ENCODE results near the gene SLC6A9. TPM values are rescaled to one million over a fixed set of nuclear protein-coding genes. Genes with fewer than 3 reads are reported as not detected.

SLC6A9 gene
- total RNA-seq (1 to 10 TPM in 4 of 5 donors, not detected in 1; 1.4 to 8.2 (median 6.3) TPM), total RNA-seq (0.07 to 33.5 (median 0.74) reads per million in 29 experiments)
- 0.11 TPM for total RNA-seq (2013)

GRCh38 chr1:44031252-44032169, at the start of gene SLC6A9:
TSS of gene SLC6A9 (minus strand) at chr1:44031462. CDS start at chr1:44024277, 7,185 bp downstream.
- peak in 2 of 4 experiments; percentile 2 for ATAC-seq (replicated peaks in 1 of 4)
- H3K9me3 Mint-ChIP-seq: no peaks in the 10 kb centered on the region
- no peaks in the 10 kb centered on the region for H3K9me3 ChIP-seq
- H3K36me3 ChIP-seq (ENCODE audit: control insufficient read depth in 2 of 2, extremely low read depth in 1 of 2, insufficient read depth in 1 of 2, low read length in 1 of 2): no peaks in the 10 kb centered on the region
- peak within 1 kb of the TSS; percentile 80 to 93 (median 84) for H3K4me3 Mint-ChIP-seq
- H3K36me3 Mint-ChIP-seq: no peaks in the 10 kb centered on the region
- no peaks in the 10 kb centered on the region for H3K27me3 ChIP-seq (replicated peaks in 1 of 2; ENCODE audit: control insufficient read depth in 2 of 2, extremely low read depth in 1 of 2, insufficient read depth in 2 of 2, low read length in 1 of 2)
- DNase-seq: peak in 20 of 35 experiments; percentile 3 to 52 (median 20)
- peaks cover 4 to 21% of the 10 kb centered on the region in 2 experiments for H3K4me1 ChIP-seq (ENCODE audit: control insufficient read depth in 1 of 2, extremely low read depth in 1 of 2, insufficient read depth in 2 of 2, low read length in 2 of 2)
- ChIA-PET POLR2A (interaction anchor here in 1 of 2 donors (0.6 kb wide), 1 partner anchor 218 kb away, joined by 4 read pairs; no protein-coding TSS in a partner anchor), CTCF (interaction anchor here in 1 of 2 donors (0.6 to 3.4 kb wide), 2 partner anchors 26 to 345 kb away, joined by 6 to 11 read pairs; no protein-coding TSS in a partner anchor)
- peak within 1 kb of the TSS; percentile 66 to 79 for H3K4me3 ChIP-seq (ENCODE audit: control insufficient read depth in 1 of 2, extremely low read depth in 1 of 2, low read length in 1 of 2)
- H3K4me1 Mint-ChIP-seq: peaks cover 18 to 28% (median 28%) of the 10 kb centered on the region in 3 donors
- no peak within 1 kb of the TSS for H3K27ac ChIP-seq (ENCODE audit: low read length)
- H3K27ac Mint-ChIP-seq: peak within 1 kb of the TSS; percentile 63 to 72
- H3K27me3 Mint-ChIP-seq: no peaks in the 10 kb centered on the region
- 33% methylated on average over 25 of the region's 40 CpGs for WGBS (ENCODE audit: insufficient coverage)

DNA sequence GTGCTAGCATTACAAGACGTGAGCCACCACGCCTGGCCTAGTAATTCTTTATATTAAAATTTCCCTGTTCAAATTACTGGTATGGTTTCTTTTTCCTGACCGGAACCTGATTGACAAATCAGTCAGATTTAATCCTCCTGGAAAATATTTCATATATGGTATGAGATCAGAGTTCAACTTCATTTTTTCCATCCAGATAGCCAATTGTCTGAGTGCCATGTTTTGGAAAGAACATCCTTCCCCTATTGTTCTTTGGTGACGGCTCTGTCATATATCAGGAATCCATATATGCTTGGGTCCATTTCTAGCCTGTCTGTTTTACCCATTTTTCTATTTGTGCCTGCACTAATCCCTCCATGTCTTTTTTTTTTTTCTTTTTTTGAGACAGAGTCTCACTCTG, 48.3 kb upstream of the SLC6A9 start:
- DNase-seq: no peak
- H3K27me3 Mint-ChIP-seq: peaks cover 9 to 24% of the 10 kb centered on the region in 2 donors
- H3K4me1 ChIP-seq (ENCODE audit: control insufficient read depth in 1 of 2, extremely low read depth in 1 of 2, insufficient read depth in 2 of 2, low read length in 2 of 2): no peaks in the 10 kb centered on the region

DNA sequence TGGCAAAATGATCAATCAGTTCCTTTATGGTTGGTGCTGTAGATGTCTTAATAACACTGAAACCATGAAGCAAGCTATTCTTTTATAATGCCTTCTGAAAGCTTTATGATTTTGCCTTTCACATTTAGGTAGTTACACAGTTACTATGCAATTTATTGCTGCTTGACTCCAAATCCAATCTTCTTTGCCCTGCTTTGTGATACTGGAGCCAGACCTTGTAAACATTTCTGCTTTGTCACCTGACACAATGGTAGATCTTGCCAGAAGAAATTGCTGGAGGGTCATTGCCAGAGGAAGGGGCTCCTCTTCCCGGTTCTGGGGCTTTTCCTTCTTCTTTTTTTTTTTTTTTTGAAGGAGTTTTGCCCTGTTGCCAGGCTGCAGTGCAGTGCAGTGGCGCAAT, 46.8 kb upstream of the SLC6A9 start:
- ChIA-PET POLR2A (no interaction called here), CTCF (no interaction called here)
- no peaks in the 10 kb centered on the region for H3K9me3 ChIP-seq
- H3K27ac Mint-ChIP-seq: no peak overlapping the region
- H3K4me3 ChIP-seq (ENCODE audit: control insufficient read depth in 1 of 2, extremely low read depth in 1 of 2, low read length in 1 of 2): no peak overlapping the region
- WGBS (ENCODE audit: insufficient coverage): 100% methylated on average over 1 of the region's 2 CpGs
- H3K36me3 Mint-ChIP-seq: no peaks in the 10 kb centered on the region
- no peaks in the 10 kb centered on the region for H3K36me3 ChIP-seq (ENCODE audit: control insufficient read depth in 2 of 2, extremely low read depth in 1 of 2, insufficient read depth in 1 of 2, low read length in 1 of 2)
- ATAC-seq (replicated peaks in 1 of 4): no peak
- no peak for DNase-seq
- H3K27me3 ChIP-seq (replicated peaks in 1 of 2; ENCODE audit: control insufficient read depth in 2 of 2, extremely low read depth in 1 of 2, insufficient read depth in 2 of 2, low read length in 1 of 2): peaks cover 0 to 8% of the 10 kb centered on the region in 2 experiments
- no peaks in the 10 kb centered on the region for H3K9me3 Mint-ChIP-seq
- no peaks in the 10 kb centered on the region for H3K4me1 ChIP-seq (ENCODE audit: control insufficient read depth in 1 of 2, extremely low read depth in 1 of 2, insufficient read depth in 2 of 2, low read length in 2 of 2)
- H3K27me3 Mint-ChIP-seq: peaks cover 9 to 16% of the 10 kb centered on the region in 2 donors
- no peaks in the 10 kb centered on the region for H3K4me1 Mint-ChIP-seq
- H3K4me3 Mint-ChIP-seq: no peak overlapping the region
- H3K27ac ChIP-seq (ENCODE audit: low read length): no peak overlapping the region

More for the DNA sequence above, 48.3 kb upstream of the SLC6A9 start:
- ATAC-seq (replicated peaks in 1 of 4): no peak
- Mint-ChIP-seq H3K4me1 (no peaks in the 10 kb centered on the region), H3K4me3 (no peak overlapping the region), H3K9me3 (no peaks in the 10 kb centered on the region), H3K36me3 (no peaks in the 10 kb centered on the region), H3K27ac (no peak overlapping the region)
- Histone ChIP-seq H3K27ac (ENCODE audit: low read length) (no peak overlapping the region), H3K36me3 (ENCODE audit: control insufficient read depth in 2 of 2, extremely low read depth in 1 of 2, insufficient read depth in 1 of 2, low read length in 1 of 2) (no peaks in the 10 kb centered on the region), H3K27me3 (replicated peaks in 1 of 2; ENCODE audit: control insufficient read depth in 2 of 2, extremely low read depth in 1 of 2, insufficient read depth in 2 of 2, low read length in 1 of 2) (peaks cover 0 to 15% of the 10 kb centered on the region in 2 experiments), H3K4me3 (ENCODE audit: control insufficient read depth in 1 of 2, extremely low read depth in 1 of 2, low read length in 1 of 2) (no peak overlapping the region), H3K9me3 (no peaks in the 10 kb centered on the region)
- WGBS (ENCODE audit: insufficient coverage): no CpG with 5 or more reads among the region's 4 CpGs
- ChIA-PET CTCF (no interaction called here), POLR2A (no interaction called here)

DNA sequence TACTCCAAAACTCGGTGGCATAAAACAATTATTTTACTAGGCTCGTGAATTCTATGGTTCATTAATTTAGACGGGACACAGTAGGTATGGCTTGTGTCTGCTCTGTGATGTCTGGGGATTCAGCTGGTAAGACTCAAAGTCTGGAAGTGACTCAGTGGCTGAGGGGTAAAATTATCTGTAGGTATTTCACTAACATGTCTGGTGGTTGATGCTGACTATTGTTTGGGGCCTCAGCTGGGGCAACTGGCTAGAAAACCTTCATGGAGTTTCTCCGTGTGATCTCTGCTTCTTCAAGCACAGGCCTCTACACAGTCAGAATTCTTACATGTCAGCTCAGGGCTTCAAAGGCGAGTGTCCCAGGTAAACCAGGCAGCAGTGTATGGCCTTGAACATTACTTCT, 46.2 kb upstream of the SLC6A9 start:
- no peak overlapping the region for H3K27ac Mint-ChIP-seq
- H3K9me3 Mint-ChIP-seq: no peaks in the 10 kb centered on the region
- no peaks in the 10 kb centered on the region for H3K4me1 Mint-ChIP-seq
- no peak overlapping the region for H3K4me3 Mint-ChIP-seq
- no peaks in the 10 kb centered on the region for H3K36me3 Mint-ChIP-seq
- ChIA-PET POLR2A (no interaction called here), CTCF (no interaction called here)
- Histone ChIP-seq H3K9me3 (no peaks in the 10 kb centered on the region), H3K27ac (ENCODE audit: low read length) (no peak overlapping the region), H3K4me1 (ENCODE audit: control insufficient read depth in 1 of 2, extremely low read depth in 1 of 2, insufficient read depth in 2 of 2, low read length in 2 of 2) (no peaks in the 10 kb centered on the region), H3K4me3 (ENCODE audit: control insufficient read depth in 1 of 2, extremely low read depth in 1 of 2, low read length in 1 of 2) (no peak overlapping the region), H3K27me3 (replicated peaks in 1 of 2; ENCODE audit: control insufficient read depth in 2 of 2, extremely low read depth in 1 of 2, insufficient read depth in 2 of 2, low read length in 1 of 2) (peaks cover 0 to 6% of the 10 kb centered on the region in 2 experiments), H3K36me3 (ENCODE audit: control insufficient read depth in 2 of 2, extremely low read depth in 1 of 2, insufficient read depth in 1 of 2, low read length in 1 of 2) (no peaks in the 10 kb centered on the region)
- no peak for DNase-seq
- peaks cover 6 to 14% of the 10 kb centered on the region in 2 donors for H3K27me3 Mint-ChIP-seq
- WGBS (ENCODE audit: insufficient coverage): 86% methylated on average over 5 of the region's 5 CpGs
- no peak for ATAC-seq (replicated peaks in 1 of 4)

GRCh38 chr1:44076066-44076465, 44.8 kb upstream of the SLC6A9 start:
- Histone ChIP-seq H3K4me1 (ENCODE audit: control insufficient read depth in 1 of 2, extremely low read depth in 1 of 2, insufficient read depth in 2 of 2, low read length in 2 of 2) (no peaks in the 10 kb centered on the region), H3K27ac (ENCODE audit: low read length) (no peak overlapping the region), H3K36me3 (ENCODE audit: control insufficient read depth in 2 of 2, extremely low read depth in 1 of 2, insufficient read depth in 1 of 2, low read length in 1 of 2) (no peaks in the 10 kb centered on the region), H3K27me3 (replicated peaks in 1 of 2; ENCODE audit: control insufficient read depth in 2 of 2, extremely low read depth in 1 of 2, insufficient read depth in 2 of 2, low read length in 1 of 2) (peaks cover 0 to 12% of the 10 kb centered on the region in 2 experiments), H3K4me3 (ENCODE audit: control insufficient read depth in 1 of 2, extremely low read depth in 1 of 2, low read length in 1 of 2) (no peak overlapping the region), H3K9me3 (no peaks in the 10 kb centered on the region)
- peaks cover 8 to 16% of the 10 kb centered on the region in 2 donors for H3K27me3 Mint-ChIP-seq
- no peaks in the 10 kb centered on the region for H3K36me3 Mint-ChIP-seq
- H3K27ac Mint-ChIP-seq: no peak overlapping the region
- ATAC-seq (replicated peaks in 1 of 4): no peak
- no CpG with 5 or more reads among the region's 1 CpG for WGBS (ENCODE audit: insufficient coverage)
- DNase-seq: no peak
- no peaks in the 10 kb centered on the region for H3K4me1 Mint-ChIP-seq
- H3K4me3 Mint-ChIP-seq: no peak overlapping the region
- ChIA-PET CTCF (no interaction called here), POLR2A (interaction anchor here in 1 of 2 donors (0.6 kb wide), 1 partner anchor 28 kb away, joined by 3 read pairs; no protein-coding TSS in a partner anchor)
- H3K9me3 Mint-ChIP-seq: no peaks in the 10 kb centered on the region

DNA sequence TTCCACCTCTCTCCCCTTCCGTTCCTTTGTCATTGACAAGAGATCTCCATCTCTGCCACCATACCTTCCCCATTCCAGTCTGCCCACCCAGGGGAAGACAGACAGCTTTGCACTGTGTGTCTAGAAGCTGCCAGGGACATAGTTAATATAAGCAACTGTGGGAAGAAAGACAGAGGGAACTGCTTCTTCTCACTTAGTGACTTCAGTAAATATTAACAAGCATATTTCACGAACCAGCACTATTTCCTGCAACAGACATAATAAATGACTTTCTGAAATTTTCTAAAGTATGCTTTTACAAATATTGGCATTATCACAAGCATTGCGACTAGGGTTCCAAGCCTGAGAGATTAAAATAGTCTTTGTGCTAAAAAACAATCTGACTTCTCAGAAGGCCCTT, 43.2 kb upstream of the SLC6A9 start:
- Mint-ChIP-seq H3K27ac (no peak overlapping the region), H3K36me3 (no peaks in the 10 kb centered on the region), H3K9me3 (no peaks in the 10 kb centered on the region), H3K4me3 (no peak overlapping the region), H3K4me1 (no peaks in the 10 kb centered on the region), H3K27me3 (peaks cover 15 to 25% of the 10 kb centered on the region in 2 donors)
- ATAC-seq (replicated peaks in 1 of 4): no peak
- peaks cover 0 to 16% of the 10 kb centered on the region in 2 experiments for H3K27me3 ChIP-seq (replicated peaks in 1 of 2; ENCODE audit: control insufficient read depth in 2 of 2, extremely low read depth in 1 of 2, insufficient read depth in 2 of 2, low read length in 1 of 2)
- H3K4me1 ChIP-seq (ENCODE audit: control insufficient read depth in 1 of 2, extremely low read depth in 1 of 2, insufficient read depth in 2 of 2, low read length in 2 of 2): no peaks in the 10 kb centered on the region
- H3K4me3 ChIP-seq (ENCODE audit: control insufficient read depth in 1 of 2, extremely low read depth in 1 of 2, low read length in 1 of 2): no peak overlapping the region
- DNase-seq: no peak
- no CpG with 5 or more reads among the region's 3 CpGs for WGBS (ENCODE audit: insufficient coverage)
- no peaks in the 10 kb centered on the region for H3K36me3 ChIP-seq (ENCODE audit: control insufficient read depth in 2 of 2, extremely low read depth in 1 of 2, insufficient read depth in 1 of 2, low read length in 1 of 2)
- ChIA-PET CTCF (no interaction called here), POLR2A (interaction anchor here in 1 of 2 donors (0.6 kb wide), 1 partner anchor 32 kb away, joined by 3 read pairs; no protein-coding TSS in a partner anchor)
- H3K9me3 ChIP-seq: no peaks in the 10 kb centered on the region
- no peak overlapping the region for H3K27ac ChIP-seq (ENCODE audit: low read length)
